ENCODE results near the gene KCTD20. TPM values are rescaled to one million over a fixed set of nuclear protein-coding genes. Genes with fewer than 3 reads are reported as not detected.

Gene KCTD20
- total and polyA plus RNA-seq, 2 of the 13 experiments (the other 11 are each of a cell fraction or from before 2014, with no cell fraction given) = 52.7 to 67.1 TPM

- TF ChIP-seq KLF15 (CRISPR knock-in tag; IDR thresholded peaks at IDR 0.05; ENCODE audit: borderline replicate concordance) = no peak
- TF ChIP-seq SAP130 (CRISPR knock-in tag; IDR thresholded peaks at IDR 0.05; ENCODE audit: low read depth) = peak; percentile 35; the same call in 1 of the 2 replicates
- TF ChIP-seq ATF5 (CRISPR knock-in tag; IDR thresholded peaks at IDR 0.05; ENCODE audit: low read depth) = no peak
- TF ChIP-seq ZNF451 (CRISPR knock-in tag; IDR thresholded peaks at IDR 0.05) = no peak
- TF ChIP-seq ZNF770 (CRISPR knock-in tag; IDR thresholded peaks at IDR 0.05) = no peak
- TF ChIP-seq SNRNP70 (IDR thresholded peaks at IDR 0.05; ENCODE audit: low read depth, low read length) = no peak
- no peak for TF ChIP-seq ZNF709 (CRISPR knock-in tag; IDR thresholded peaks at IDR 0.05)
- no peak for TF ChIP-seq RFX3 (CRISPR knock-in tag; IDR thresholded peaks at IDR 0.05)
- TF ChIP-seq AKAP8 (CRISPR knock-in tag; IDR thresholded peaks at IDR 0.05) = no peak
- TF ChIP-seq CEBPB (IDR thresholded peaks at IDR 0.05; ENCODE audit: borderline replicate concordance, low read depth, low read length) = peak; percentile 68; the same call in 1 of the 2 replicates
- TF ChIP-seq MXI1 (IDR thresholded peaks at IDR 0.05; ENCODE audit: borderline replicate concordance, low read depth, low read length) = peak; percentile 29; the same call in 1 of the 3 replicates
- peak; percentile 17 to 84; a peak in 3 of 4 replicates for TF ChIP-seq NR2F1 (CRISPR knock-in tag; IDR thresholded peaks at IDR 0.05)
- no peak for TF ChIP-seq MLLT10 (CRISPR knock-in tag; IDR thresholded peaks at IDR 0.05)
- peak; percentile 45; the same call in 1 of the 2 replicates for TF ChIP-seq ZGPAT (CRISPR knock-in tag; IDR thresholded peaks at IDR 0.05)
- TF ChIP-seq GABPA (IDR thresholded peaks at IDR 0.05; ENCODE audit: low read depth, low read length) = no peak
- no peak for TF ChIP-seq GABPA (CRISPR knock-in tag; IDR thresholded peaks at IDR 0.05; ENCODE audit: low read depth)
- TF ChIP-seq SOX5 (CRISPR knock-in tag; IDR thresholded peaks at IDR 0.05; ENCODE audit: borderline replicate concordance) = no peak
- TF ChIP-seq SYNCRIP (IDR thresholded peaks at IDR 0.05; ENCODE audit: insufficient read depth, low read depth, low read length) = no peak
- no peak for TF ChIP-seq RCOR2 (CRISPR knock-in tag; IDR thresholded peaks at IDR 0.05)
- no peak for TF ChIP-seq ZNF883 (CRISPR knock-in tag; IDR thresholded peaks at IDR 0.05; ENCODE audit: not compliant biosample characterization)
- no peak for TF ChIP-seq ZNF282 (IDR thresholded peaks at IDR 0.05; ENCODE audit: partially characterized antibody)
- no peak for TF ChIP-seq ZNF775 (CRISPR knock-in tag; IDR thresholded peaks at IDR 0.05; ENCODE audit: borderline replicate concordance)
- TF ChIP-seq TOE1 (CRISPR knock-in tag; IDR thresholded peaks at IDR 0.05) = no peak
- no peak for TF ChIP-seq POLR2AphosphoS2 (IDR thresholded peaks at IDR 0.05; ENCODE audit: low read depth, low read length)
- no peak for TF ChIP-seq NFYB (CRISPR knock-in tag; IDR thresholded peaks at IDR 0.05)
- no peak for TF ChIP-seq ZNF121 (CRISPR knock-in tag; IDR thresholded peaks at IDR 0.05)
- TF ChIP-seq IRF2 (CRISPR knock-in tag; IDR thresholded peaks at IDR 0.05) = no peak
- peak; percentile 85 for TF ChIP-seq FOXA3 (CRISPR knock-in tag; IDR thresholded peaks at IDR 0.05)
- TF ChIP-seq SP1 (IDR thresholded peaks at IDR 0.05) = no peak
- TF ChIP-seq SP1 (CRISPR knock-in tag; IDR thresholded peaks at IDR 0.05) = no peak
- no peak for TF ChIP-seq ZSCAN20 (CRISPR knock-in tag; IDR thresholded peaks at IDR 0.05; ENCODE audit: borderline replicate concordance)
Observed at GRCh38 chr6:36491378-36491965, 48.7 kb downstream of the KCTD20 start (continued).

Data from HepG2 (cell line).